AG04450 (cell line): ENCODE results near the gene PRKG1. TPM values are rescaled to one million over a fixed set of nuclear protein-coding genes. Genes with fewer than 3 reads are reported as not detected.

Source experiments
- CTCF ChIA-PET: fragments of 300-600, 350-600 bp; formaldehyde crosslinking; extraction: SDS; loops from one replicate; lab custom pipeline; 2022; ENCODE audit warnings: antibody characterized with exemption, inconsistent platforms; lab: Charles Lee
- POLR2A ChIA-PET: fragments of 350-600 bp; formaldehyde crosslinking; extraction: SDS; loops from one replicate; lab custom pipeline; 2021; ENCODE audit warnings: antibody characterized with exemption, inconsistent platforms; lab: Yijun Ruan, JAX
- DNase-seq: peaks from one replicate; pipeline ENCODE4 v3.0.0-alpha.2; 2011; ENCODE audit warnings: low read depth, low spot score
- H3K27ac ChIP-seq: one replicate; pipeline ENCODE4 v1.5.1; 2012; ENCODE audit warnings: low read depth, low read length, control low read depth
- H3K27me3 ChIP-seq: one replicate; pipeline ENCODE4 v1.6.0; 2012; ENCODE audit warnings: low read length; ENCODE audit not compliant: control insufficient read depth, insufficient read depth
- H3K4me3 ChIP-seq: 2 replicates; pipeline ENCODE4 v1.5.1; 2011; ENCODE audit warnings: mild to moderate bottlenecking, low read depth, low read length, control low read depth
- H3K9me3 ChIP-seq: 2 replicates; pipeline ENCODE4 v1.5.1; 2012; ENCODE audit warnings: low read length; ENCODE audit not compliant: control insufficient read depth, insufficient read depth
- polyA plus RNA-seq: library from polyadenylated mRNA; depleted of rRNA; stranded (reverse); fragments of >200 nt; gene quantifications from 2 replicates; pipeline ENCODE4 v1.2.3, GENCODE V29; 2011
- TF ChIP-seq, protein P1 (sequence below): IDR thresholded peaks from 2 replicates; pipeline ENCODE4 v1.5.1; 2011; ENCODE audit warnings: low read depth, low read length, control low read depth, inconsistent platforms

Gene PRKG1
- polyA plus RNA-seq, 1 experiment: 19.0 TPM

DNA sequence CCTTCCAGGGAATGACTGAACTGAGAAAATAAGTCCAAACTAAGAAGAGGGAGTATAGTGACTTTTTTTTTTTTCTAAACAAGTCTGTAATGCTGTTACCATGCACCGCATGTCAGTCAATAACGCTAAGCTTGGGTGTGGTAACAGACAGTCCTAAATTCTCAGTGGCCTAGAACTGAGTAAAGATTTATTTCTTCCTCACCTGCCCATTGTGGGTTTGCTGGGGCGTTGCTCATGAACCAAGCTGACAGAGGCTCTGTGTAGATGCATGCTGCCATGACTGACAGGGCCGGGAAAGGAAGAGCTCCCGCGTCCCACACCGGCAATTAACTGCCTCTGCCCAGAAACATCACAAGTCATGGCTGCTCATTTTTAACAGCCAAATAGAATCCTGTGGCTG is 25.5 kb upstream of the PRKG1 start:
- CTCF ChIA-PET: interaction anchor here (1.0 kb wide), 1 partner anchor 911 kb away, joined by 3 read pairs; no protein-coding TSS in a partner anchor
- H3K9me3 ChIP-seq: no peaks in the 10 kb centered on the region
- H3K4me3 ChIP-seq: no peak overlapping the region
- no peak for DNase-seq
- TF ChIP-seq, protein P1, sequence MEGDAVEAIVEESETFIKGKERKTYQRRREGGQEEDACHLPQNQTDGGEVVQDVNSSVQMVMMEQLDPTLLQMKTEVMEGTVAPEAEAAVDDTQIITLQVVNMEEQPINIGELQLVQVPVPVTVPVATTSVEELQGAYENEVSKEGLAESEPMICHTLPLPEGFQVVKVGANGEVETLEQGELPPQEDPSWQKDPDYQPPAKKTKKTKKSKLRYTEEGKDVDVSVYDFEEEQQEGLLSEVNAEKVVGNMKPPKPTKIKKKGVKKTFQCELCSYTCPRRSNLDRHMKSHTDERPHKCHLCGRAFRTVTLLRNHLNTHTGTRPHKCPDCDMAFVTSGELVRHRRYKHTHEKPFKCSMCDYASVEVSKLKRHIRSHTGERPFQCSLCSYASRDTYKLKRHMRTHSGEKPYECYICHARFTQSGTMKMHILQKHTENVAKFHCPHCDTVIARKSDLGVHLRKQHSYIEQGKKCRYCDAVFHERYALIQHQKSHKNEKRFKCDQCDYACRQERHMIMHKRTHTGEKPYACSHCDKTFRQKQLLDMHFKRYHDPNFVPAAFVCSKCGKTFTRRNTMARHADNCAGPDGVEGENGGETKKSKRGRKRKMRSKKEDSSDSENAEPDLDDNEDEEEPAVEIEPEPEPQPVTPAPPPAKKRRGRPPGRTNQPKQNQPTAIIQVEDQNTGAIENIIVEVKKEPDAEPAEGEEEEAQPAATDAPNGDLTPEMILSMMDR: no peak
- H3K27me3 ChIP-seq: no peaks in the 10 kb centered on the region
- no peak overlapping the region for H3K27ac ChIP-seq
- POLR2A ChIA-PET: no interaction called here

DNA sequence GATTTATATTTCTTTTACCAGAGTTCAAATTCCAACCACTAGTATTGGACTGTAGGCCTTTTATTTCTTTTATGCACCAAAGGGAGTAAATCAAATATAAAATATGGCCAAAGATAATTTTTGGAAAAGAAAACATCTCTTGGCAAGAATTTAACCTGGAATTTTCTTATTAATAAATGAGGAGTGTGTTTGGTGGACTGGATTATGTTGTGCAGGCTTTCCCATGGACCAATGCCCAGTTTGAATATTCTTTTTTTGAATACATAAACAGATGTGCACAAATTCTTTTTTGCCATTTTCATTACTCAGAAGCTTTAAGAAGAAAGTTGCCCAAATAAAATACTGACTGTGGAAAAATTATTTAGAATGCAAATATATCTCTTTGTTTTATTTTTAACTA is 22.1 kb upstream of the PRKG1 start:
- POLR2A ChIA-PET: no interaction called here
- H3K4me3 ChIP-seq: no peak overlapping the region
- no peak for DNase-seq
- TF ChIP-seq, protein P1: no peak
- no peak overlapping the region for H3K27ac ChIP-seq
- no peaks in the 10 kb centered on the region for H3K9me3 ChIP-seq
- H3K27me3 ChIP-seq: no peaks in the 10 kb centered on the region
- CTCF ChIA-PET: no interaction called here

DNA sequence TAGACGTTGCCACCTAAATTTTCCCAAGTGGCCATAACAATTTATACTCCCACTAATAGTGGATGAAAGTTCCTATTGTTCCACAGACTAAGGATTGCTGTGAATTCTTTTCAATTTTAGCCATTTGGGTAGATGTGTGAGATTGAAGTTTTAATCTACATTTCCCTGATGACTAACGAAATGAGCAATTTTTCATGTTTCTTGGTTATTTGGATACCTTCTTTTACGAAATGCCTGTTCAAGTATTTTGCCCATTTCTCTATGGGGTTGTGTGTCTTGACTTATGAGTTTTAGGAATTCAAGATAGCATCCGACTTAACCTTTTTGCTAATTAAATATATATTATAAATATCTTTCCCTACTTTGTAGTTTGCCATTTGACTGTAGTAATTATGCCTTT is 16.4 kb upstream of the PRKG1 start:
- ChIA-PET CTCF (interaction anchor here (1.7 kb wide), 1 partner anchor 1158 kb away, joined by 6 read pairs; no protein-coding TSS in a partner anchor), POLR2A (no interaction called here)
- H3K27me3 ChIP-seq: no peaks in the 10 kb centered on the region
- no peak overlapping the region for H3K27ac ChIP-seq
- no peak overlapping the region for H3K4me3 ChIP-seq
- TF ChIP-seq, protein P1: no peak
- DNase-seq: no peak
- no peaks in the 10 kb centered on the region for H3K9me3 ChIP-seq

DNA sequence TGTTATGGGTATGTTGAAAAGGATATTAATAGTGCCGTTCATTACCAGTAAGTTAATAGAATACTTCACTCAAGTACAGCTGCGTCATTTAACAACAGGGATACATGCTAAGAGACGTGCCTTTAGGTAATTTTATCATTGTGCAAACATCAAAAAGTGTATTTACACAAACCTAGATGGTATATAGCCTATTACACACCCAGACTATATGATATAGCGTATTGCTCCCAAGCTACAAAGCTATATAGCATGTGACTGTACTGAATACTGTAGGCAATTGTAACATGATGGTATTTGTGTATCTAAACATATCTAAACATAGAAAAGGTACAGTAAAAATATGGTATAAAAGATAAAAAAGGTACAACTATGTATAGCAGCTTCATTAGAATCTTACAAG is 11.1 kb upstream of the PRKG1 start:
- Histone ChIP-seq H3K4me3 (no peak overlapping the region), H3K27me3 (no peaks in the 10 kb centered on the region), H3K27ac (no peak overlapping the region), H3K9me3 (no peaks in the 10 kb centered on the region)
- ChIA-PET CTCF (interaction anchor here (0.6 to 2.5 kb wide), 64 partner anchors 9 to 1205 kb away, joined by 3 to 66 read pairs (median 4); partner anchors contain the start of gene PRKG1), POLR2A (no interaction called here)
- no peak for DNase-seq
- TF ChIP-seq, protein P1: no peak

DNA sequence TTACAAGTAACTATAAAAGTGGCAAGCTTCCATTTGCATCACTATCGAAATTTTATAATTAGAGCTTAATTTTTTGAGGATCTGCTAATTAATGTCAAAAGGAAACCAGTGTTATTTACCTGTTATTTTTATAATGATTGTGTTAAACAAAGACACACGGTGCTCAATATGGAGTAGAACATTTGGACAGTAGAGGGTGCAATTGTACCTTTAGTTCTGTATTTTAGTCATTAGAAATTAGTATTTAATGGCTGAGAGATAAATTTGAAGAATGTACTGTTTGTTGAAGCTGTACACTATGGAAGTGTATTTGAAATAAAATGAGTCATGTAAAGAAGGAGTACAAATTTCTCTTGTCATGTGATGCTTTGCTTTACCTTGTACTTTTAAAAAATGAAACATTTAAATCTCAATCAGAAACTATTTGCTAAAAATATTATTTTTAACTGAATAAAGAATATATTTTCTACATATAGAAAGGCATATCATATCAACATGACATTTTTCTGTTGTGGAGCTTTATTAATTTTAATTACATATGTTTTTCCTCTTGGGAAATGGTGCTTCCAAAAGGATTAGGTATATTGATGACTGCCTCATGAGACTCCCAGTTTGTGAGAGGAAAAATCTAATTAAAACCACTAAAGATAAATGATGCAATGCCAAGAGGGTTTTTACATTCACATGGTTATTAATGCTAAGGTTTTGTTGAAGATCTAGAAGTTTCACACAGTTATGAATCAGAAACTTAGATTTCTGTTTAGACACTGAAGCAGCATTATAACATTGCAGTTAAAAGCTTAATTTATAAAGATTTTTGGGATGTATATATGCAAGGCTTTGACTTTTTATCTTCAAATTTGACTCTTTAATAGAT is 10.4 kb upstream of the PRKG1 start:
- Histone ChIP-seq H3K4me3 (no peak overlapping the region), H3K27ac (no peak overlapping the region), H3K27me3 (no peaks in the 10 kb centered on the region), H3K9me3 (no peaks in the 10 kb centered on the region)
- DNase-seq: peak; percentile 26
- CTCF ChIA-PET: interaction anchor here (0.6 to 2.5 kb wide), 69 partner anchors 9 to 1205 kb away, joined by 3 to 66 read pairs (median 4); partner anchors contain the start of gene PRKG1
- TF ChIP-seq, protein P1: peak; percentile 65
- POLR2A ChIA-PET: no interaction called here
